T-helper 2 cell treated with Interferon-gamma antibody and Interleukin-4, amounts not matched to agents 100 ng/mL and 5 ng/mL, for 36 hours (primary cell): ENCODE results near the gene SYPL1. TPM values are rescaled to one million over a fixed set of nuclear protein-coding genes. Genes with fewer than 3 reads are reported as not detected.

Source experiments
- intact Hi-C: fragments of 100-400 bp; cut with micrococcal nuclease; formaldehyde crosslinking; loops from one replicate; pipeline ENCODE4 v1.15.1; 2023
- total RNA-seq: library from RNA; stranded (reverse); gene quantifications from 2 replicates; pipeline ENCODE4 v1.2.3, GENCODE V29; 2022

Gene SYPL1
- total RNA-seq, 1 donor from 2014 or later = 52.0 TPM

DNA sequence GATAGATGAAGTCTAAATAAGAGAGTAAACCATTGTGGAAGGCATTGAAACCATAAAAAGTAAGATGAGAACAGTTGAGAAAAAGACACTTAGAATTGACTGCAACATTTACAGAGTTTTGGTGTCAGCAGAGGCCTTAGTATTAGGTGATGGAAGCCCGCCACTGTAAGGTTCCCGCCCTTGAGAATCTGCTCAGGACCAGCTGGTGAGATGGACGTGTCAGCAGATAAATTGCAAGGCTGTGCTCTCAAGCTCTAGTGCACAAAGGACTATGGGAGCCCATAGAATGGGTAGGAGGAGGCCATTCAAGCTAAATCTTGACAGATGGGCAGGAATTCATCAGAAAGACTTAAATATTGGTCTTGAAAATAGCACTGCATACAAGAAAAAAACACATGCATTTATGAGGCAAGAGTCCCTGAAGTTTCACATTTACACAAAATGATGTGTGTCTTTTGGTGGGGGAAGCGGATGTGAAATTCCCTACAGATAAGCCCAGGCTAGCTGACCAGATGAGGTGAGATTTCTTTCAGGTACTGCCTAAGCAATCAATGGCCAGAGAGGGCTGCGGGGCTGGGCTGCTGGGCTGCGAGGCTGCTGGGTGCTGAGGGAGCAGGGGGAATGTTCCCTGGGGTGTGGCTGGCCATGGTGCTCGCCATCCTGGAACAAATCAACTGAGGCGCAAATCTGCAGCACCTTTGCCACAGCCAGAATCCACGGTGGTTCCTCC is 42.5 kb downstream of the SYPL1 start:
- intact Hi-C loops = loop anchor here (2.0 to 5.0 kb wide), 4 partner anchors 47 to 593 kb away; partner anchors contain the start of genes CCDC71L and NAMPT

DNA sequence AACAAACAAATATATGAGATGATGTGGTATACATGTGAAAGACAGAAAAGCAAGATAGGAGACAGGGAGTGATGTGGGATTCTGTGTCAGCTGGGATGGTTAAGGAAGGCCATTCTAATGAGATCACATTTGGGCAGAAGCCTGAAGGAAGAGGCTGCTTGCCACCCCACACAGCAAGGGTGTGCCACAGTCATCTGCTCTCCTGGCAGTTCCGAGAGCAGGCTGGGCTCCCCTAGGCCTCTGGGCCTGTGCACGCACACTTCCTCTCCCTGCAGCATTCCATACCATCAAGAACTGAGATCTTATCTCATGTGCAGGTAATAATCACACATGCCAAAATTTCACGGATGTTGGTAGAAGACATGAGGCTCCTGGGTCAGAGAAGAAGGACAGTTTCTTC is 43.1 kb downstream of the SYPL1 start:
- intact Hi-C loops = no loop called here

DNA sequence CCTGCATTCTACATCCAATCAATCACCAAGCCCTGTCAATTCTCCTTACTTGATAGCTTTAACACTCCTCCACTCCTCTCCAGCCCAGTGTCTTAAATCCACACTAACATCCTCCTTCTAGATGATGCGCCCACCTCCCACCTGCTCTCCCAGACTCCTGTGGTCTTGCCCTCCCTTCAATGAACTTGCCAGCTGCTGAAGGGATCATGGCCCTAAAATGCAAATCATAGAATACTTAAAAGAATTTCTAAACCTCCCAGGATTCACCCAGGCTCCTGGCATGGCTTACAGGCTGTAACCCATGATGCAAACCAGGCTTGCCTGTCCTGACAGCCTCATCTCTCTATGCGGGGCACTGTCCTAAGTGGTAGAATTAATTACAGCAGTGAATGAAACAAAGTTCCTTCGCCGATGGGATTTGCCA is 43.6 kb downstream of the SYPL1 start:
- intact Hi-C loops = no loop called here

DNA sequence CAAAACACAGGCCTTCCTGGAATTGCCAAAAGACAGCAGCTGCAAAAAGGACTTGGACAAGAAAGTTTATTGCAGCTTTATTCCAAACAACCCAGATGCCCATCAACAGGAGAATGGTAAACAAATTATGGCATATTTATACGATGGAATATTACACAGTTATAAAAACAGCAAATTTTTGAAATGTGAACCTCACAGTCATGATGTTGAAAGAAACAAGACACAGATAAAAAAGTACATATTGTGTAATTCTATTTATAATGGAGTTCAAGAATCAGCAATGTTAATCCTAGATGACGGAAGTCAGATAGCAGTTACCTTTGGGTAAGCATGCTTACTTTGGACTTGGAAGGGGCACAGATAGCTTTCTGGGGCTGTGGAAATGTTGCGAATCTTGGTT is 44.4 kb downstream of the SYPL1 start:
- intact Hi-C loops = no loop called here

DNA sequence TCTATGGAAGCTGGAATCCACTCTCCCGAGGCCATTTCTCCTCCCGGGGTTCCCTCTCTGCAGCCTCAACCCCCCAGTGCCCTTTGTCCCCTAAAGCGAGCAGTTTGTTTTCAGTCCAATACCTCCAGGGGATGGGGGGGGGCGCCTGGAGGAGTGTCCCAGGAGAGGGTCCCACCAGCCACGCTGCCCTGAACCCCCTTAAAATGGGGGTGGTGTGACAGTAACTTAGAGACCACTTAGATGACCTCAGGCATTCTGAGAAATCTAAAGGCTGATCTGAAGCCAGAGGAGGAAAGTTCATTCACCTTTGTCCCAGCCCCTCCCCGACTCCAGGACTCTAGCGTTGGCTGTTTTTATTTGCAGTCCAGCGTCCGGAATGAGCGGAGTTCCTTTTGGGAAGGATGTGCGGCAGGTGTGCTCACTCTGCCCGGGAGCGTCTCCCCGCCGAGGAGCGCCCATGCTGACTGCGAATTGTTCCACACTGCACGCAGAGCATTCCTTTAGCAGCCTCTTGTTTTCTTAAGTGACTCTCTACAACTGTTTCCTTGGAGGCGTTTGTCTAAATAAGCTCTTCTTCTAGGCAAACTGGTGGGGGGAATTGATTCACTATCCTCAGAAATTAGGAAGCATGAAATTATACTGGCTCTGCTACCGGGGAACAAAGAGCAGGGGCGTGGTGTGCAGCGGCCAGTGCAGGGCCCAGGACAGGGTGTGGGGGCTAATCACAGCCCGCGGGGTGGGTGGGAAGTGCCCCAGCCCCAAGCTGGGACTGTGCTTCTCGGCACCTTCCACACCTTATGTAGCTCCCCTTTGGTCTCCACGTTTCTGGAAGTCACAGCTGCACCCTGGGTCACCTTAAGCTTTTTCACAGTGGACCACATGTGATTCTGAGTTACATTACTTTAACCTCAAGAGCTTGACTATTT is 46.3 kb downstream of the SYPL1 start:
- intact Hi-C loops = no loop called here

DNA sequence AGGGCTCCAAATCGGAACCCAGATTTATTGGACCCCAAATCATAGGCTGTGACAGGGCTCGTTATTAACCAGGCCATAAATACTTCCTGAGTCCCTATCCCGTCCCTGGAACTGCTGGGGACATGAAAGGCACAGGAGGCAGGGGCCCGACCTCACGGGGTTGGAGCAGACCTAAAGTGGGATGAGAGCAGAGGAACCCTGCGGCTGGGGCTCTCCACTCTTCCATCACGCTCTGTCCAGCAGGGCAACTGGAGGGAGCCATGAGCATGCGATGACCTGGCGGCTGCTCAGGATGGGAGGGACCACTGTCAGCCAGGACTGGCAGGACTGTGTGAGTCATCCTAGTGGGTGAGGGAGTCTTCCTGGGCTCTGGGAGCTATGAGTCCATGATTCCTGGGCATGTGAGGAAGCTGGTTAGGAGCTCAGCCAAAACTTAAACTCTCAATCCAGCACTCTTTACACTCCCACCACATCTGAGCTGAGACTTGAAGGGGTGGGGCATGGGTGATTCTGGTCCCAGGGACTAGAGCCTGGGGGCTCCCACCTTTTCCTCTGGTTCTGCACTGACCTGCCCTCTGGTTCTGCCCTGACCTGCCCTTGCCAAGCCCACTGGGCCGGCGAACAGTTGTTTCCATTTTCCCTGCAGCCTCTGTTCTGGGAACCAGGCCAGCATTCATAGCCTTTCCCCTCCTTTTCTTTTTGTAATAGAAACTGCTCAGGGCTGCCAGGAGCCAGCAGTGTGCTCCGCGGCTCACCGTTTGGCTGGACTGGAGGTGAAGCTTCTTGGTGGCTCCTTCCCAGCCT is 47.1 kb downstream of the SYPL1 start:
- intact Hi-C loops = no loop called here

DNA sequence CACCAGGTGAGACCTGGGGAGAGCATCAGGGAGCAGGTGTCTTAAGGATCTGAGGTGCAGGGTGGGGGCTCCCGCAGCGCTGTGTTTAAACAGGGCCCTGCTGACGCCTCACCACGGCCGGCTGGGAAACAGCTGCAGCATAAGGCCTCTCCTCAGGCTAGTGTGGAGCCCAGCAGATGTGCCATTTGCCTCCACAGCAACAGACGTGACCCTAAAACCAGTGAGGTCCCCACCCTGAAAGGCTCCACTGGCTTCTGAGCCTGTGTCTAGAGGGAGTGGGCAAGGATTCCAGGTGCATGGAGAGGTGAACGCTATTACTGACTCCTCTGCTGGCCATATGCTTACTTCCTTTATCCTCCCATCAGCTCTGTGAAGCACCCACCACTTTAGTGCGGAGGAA is 47.8 kb downstream of the SYPL1 start:
- intact Hi-C loops = no loop called here

DNA sequence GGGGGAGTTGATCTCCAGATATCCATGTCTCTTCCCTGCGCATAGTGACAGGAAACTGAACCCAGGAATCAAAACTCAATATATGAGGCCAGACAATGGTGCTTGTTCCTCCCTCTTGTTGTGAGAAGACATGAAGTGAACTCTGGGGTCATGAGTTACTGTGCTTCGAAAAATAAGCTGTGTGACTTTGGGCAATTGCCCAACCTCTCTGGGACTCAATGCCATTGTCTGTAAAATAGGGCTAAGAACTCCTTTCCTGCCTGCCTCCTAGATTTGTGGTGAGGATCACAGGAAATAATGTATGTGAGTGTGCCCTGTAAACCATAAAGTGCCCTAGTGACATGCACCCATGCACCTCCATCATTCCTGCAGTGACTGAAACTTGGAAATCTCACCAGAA is 48.4 kb downstream of the SYPL1 start:
- intact Hi-C loops = no loop called here

DNA sequence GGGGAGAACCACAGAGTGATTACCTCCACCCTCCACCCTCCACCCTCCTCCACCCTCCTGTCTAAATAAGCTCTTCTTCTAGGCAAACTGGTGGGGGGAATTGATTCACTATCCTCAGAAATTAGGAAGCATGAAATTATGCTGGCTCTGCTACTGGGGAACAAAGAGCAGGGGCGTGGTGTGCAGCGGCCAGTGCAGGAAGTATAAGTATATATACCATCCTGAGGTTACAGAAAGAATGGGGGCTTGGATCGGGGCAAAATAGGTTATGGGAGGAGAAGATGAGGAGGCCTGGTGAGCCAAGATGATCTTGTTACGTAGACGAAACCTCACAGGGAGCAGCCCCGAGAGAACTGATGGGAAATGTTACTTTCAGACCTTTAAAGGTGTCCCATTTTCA is 49.1 kb downstream of the SYPL1 start:
- intact Hi-C loops = no loop called here

DNA sequence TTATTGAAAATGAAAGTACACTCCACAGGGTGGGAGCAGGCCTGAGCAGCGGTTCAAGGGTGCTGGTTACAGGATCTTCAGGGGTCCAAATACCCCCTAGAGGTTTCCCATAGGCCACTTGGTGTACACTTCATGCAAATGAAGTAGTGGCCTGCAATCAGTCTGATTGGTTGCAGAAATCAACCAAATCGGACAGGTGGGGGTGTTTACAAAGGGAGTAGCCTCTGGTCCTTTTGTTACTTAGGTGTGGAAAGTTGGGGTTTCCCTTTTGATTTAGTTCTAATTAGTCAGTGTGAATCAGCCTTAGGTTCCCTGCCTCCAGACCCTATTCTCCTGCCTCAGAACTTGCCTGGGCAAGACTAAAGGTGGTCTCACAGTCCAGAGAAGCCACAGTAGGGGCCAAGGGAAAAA is 49.6 kb downstream of the SYPL1 start:
- intact Hi-C loops = no loop called here

DNA sequence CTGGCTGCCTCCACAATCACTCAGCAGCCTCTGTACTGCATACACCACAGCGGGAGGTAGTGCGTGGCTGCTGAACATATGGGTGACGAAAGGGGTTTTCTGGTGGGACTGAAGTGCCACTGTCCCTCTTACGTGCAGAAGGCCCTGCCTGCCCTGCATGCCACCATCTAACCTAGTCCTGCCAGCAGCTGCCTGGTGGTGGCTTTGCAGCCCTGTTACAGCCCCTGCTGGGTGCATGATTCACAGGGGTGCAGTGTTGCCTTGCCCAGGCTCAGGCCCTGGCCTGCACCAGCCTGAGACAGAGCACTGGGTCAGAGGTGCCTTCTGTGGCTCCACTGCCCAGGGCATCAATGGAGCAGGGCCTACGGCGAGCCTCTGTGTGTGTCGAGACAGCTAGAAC is 50.1 kb downstream of the SYPL1 start:
- intact Hi-C loops = no loop called here

DNA sequence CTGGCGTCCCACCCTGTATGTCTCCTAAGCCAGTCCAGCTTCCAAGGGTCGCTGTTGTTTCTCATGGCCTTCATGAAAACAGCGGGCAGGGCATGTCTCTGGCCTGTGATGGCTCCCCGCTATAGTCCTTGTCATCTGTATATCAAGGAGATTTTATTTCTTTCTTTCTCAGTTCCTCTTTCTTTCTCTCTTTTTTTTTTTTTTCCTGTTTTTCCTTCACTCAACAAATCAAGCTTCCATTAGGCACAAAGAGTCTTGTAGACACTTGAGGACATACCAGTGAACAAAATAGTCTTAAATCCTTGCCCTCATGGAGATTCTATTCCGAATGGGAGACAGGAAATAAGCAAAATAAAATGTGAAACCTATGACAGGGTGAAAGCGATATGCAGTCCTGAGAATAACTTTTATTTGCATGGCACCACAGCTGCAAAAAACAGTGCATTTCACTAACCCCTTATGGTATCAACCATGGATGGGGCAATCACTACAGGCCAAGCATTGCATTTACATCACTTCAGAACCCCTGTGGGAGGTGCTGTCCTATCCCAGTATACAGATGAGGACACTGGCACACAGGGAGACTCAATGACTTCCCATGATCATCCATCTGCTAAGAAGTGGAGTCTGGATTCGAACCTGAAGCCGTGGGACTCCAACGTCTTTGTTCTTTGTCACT is 50.7 kb downstream of the SYPL1 start:
- intact Hi-C loops = no loop called here

DNA sequence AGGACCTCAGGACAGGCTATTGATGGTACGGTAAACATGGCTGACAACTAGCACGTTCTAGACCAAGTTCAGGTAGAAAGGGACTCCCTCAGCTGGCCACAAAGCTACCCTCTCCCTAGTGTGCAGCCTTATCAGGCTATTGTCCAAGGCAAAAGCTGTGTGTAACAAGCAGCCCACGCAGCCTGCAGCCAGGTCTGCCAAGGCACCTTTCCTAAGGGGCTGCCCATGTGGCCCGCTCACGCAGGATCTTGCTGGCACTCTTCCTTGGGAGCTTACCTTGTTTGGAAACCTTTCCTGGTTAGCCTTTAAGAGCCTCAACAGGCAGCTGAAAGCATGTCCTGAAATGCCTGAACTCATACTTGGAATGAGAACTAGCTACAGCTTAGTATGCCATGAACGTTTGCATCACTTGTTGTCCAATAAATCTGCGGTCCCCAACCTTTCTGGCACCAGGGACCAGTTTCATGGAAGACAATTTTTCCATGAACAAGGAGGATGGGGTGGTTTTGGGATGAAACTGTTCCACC is 51.7 kb downstream of the SYPL1 start:
- intact Hi-C loops = no loop called here

DNA sequence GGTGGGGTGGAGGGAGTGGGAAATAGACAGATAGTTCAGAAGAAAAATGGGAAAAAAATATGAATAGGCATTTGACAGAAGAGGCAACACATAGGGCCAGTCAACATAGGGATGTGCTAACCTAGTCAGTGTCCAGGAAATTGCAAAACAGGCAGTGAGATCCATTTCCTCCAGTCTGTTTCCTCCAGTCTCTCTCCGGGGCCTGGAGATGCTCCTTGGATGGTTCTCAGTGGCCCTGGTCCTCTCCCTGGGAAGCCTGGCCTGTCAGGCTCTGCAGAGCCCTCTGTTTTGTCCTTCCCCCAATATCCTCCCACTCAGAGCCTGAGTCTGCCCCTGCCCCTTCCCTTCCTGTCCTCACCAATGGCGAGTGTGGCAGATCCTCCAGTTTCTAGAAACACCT is 52.6 kb downstream of the SYPL1 start:
- intact Hi-C loops = loop anchor here (5.0 kb wide), 1 partner anchor 53 kb away; the partner anchor contains the start of gene SYPL1

DNA sequence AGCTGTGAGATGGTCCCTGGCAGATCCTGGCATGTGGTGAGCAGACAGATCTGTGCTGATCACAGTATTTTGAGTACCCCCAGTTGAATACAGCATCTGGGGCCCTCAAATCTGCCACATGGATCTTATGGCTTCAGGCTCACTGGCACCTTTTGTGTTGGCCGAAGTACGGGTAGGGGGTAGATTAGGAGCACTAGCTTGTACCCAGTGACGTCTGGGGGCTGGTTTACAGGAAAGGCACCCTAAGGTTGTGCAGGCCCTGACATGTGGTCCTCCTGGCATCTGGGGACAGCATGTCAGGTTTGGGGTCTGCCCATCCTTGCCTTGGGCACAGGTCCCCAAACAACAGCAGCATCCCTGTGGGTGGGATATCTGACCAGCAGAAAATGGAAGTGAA is 53.2 kb downstream of the SYPL1 start:
- intact Hi-C loops = loop anchor here (5.0 kb wide), 1 partner anchor 53 kb away; the partner anchor contains the start of gene SYPL1

DNA sequence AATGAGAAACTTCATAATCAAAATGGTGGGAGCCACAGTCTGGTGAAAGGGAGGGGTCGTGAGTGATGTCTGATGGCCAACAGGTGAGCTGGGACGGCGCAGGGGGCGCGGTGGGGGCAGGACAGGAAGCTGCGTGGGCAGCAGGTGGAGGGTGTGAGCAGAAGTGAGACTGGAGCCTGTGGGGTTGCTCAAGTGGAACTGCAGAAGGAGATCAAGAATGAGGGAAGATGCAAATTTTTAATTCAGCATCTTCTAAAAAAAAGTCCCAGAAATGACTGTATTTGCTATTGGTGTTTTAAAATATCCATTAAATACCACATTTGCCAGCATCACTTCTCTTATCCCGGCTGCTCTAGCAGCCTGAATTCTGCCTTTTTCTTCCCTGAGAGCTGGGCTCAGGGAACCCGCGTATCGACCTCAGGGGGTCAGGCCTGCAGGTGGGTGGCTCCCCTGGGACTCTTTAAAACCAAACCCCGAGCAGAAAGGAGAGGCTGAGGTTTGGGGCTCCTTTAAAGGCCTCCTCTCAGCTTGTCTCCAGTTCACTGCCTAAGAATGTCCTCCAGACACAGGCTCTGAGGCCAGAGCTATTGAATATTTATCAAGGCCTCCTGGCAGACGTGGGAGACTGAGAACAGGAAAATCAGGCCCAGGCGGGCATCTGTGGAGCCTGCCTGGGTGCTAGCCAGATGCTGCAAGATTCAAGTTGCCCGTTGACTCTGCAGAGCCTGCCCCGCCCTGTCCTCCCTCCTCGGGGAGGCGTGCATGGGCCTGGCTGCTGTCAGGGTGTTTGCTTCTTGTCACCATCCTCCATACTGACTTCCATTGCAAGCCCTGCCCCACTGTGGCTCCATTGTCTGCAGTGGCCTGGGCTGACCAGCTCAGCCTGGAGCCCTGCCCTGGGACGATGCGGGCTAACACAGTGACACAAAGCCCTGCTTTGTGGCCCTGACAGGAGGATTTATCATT is 53.9 kb downstream of the SYPL1 start:
- intact Hi-C loops = loop anchor here (1.0 to 5.0 kb wide), 3 partner anchors 54 to 108 kb away; partner anchors contain the start of gene SYPL1

DNA sequence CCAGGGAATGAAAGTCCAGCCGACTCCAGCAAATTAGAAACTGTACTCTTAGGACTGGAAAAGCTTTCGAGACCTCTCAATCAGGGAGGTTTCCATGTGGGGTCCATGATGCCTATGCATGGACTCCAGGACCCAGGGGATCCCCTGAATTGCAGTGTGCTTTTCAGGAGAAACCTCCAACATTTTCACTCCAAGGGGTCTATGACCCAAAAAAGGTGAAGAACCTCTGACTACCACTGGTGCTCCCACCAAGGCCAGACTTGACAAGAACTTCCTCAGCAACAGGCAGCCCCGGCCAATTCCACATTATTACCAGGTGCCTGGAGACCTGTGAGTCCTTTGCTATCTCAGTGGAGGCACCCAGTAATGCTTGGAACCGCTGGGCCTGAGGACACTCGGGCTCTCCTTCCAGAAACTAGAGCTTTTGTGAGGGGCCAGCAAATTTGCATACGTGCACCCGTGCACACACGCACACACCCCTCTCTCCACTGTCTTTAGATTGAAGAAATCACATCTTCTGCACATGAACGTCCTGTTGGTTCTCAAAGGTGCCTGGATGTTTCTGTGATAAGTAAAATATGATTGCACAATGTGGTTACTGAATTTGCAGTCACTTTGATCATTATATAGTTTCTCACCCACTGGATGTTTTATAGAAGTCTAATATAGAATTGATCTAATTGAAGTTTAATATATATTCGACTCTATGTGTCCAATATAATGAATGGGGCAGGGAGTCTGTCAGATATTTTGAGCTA is 54.7 kb downstream of the SYPL1 start:
- intact Hi-C loops = loop anchor here (1.0 to 5.0 kb wide), 3 partner anchors 55 to 109 kb away; partner anchors contain the start of gene SYPL1

DNA sequence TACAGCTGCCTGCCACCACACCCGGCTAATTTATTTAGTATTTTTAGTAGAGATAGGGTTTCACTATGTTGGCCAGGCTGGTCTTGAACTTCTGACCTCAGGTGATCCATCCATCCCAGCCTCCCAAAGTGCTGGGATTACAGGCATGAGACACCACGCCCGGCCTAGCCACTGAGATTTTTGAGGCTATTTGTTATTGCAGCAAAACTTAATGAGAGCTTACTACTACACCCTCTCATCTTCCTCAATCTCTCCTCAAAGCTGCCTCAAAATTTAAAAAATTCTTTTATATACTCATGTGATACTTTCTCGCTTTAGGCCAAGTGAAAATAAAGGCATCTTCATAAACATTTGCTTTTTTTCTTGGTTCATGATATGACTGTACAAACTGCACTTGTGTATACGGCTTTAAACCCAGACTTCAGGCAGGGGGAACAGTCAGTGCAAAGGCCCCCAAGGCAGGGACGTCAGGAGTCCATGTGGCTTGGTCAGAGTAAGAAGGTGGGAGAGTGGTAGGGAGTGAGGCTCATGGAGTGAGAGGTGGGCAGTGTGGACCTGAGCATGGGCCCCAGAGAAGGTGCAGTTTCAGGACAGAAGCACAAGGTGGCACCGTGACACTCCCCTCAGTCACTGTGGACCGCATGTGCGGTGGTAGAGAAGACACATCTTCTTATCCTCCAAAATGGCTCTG is 55.5 kb downstream of the SYPL1 start:
- intact Hi-C loops = loop anchor here (1.0 to 5.0 kb wide), 3 partner anchors 56 to 110 kb away; partner anchors contain the start of gene SYPL1
